RPMI7951 (cell line): ENCODE results near the gene ROS1. TPM values are rescaled to one million over a fixed set of nuclear protein-coding genes. Genes with fewer than 3 reads are reported as not detected.
"Not testable (repeated sequence)": the region's sequence is repeated elsewhere in the genome, so short reads cannot be mapped to it uniquely, and the experiment has no call there.

ENCODE experiments used
- DNase-seq: peaks from one replicate; pipeline ENCODE4 v3.0.0-alpha.2; 2012; ENCODE audit warnings: low read depth
- total RNA-seq: library from RNA; depleted of rRNA; stranded (reverse); fragments of >200 nt; shearing (Covaris generic); gene quantifications from 2 replicates; pipeline ENCODE4 v1.2.3, GENCODE V29; 2014; rRNA removed

ROS1 gene
- total RNA-seq = 0.36 and 0.49 TPM in 2 replicates

- no peak for DNase-seq
Observed at GRCh38 chr6:117425431-117426153, at the start of gene ROS1. Gene ROS1 (minus strand): TSS chr6:117425942. CDS start chr6:117425656, 286 bp downstream.

DNA sequence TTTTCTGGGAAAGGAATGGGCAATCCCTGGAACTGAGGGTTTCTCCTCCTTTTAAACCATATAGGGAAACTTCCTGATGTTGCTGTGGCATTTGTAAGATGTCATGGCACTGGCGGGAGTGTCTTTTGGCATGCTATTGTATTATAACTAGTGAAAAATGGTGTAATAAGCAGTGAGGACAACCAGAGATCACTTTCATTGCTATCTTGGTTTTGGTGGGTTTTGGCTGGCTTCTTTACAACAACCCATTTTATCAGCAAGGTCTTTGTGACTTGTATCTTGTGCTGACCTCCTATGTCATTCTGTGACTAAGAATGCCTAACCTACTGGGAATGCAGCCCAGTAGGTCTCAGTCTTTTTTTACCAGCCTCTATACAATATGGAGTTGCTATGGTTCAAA lies 47.7 kb upstream of the ROS1 start:
- DNase-seq = no peak

- DNase-seq = no peak
Observed at GRCh38 chr6:117472667-117473066, 46.9 kb upstream of the ROS1 start.

DNA sequence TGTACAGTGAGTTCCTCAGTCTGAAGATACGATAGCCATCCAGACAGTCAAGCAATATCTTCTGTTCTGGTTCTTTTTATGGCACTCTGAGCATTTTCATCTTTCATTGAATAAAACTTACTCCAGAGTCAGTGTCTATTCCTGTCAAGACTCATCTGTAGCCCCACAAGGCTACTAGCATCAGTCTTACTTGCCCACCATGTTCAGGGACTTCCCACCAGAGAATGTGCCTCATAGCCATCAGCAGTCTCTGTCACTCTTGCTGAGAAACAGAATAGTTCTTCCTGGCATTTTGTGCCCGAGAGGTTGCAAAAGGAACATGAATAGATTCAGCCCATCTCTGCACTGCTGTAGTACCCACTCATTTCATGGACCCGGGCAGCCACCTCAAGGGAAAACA lies 44.0 kb upstream of the ROS1 start:
- DNase-seq = no peak

DNA sequence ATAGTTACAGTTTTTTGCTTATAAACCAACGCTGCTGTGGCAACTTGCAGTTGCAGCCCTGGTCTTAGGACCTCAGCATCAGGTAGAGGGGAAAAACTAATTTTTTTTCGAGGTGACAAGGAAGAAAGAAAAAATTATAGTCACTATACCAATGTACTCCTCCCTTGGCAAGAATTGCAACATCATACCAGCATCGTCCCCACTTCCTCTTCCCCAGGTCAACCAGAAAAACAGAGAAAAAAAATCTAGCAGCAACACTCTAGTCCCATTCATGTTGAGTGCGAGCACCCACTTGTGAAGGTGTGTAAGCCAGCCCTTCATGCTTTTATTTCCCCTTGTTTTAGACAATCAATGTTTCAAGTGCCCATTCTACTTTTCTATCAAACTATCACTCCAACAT lies 43.6 kb upstream of the ROS1 start:
- no peak for DNase-seq

- DNase-seq = not testable (repeated sequence)
Observed at GRCh38 chr6:117468527-117468926, 42.8 kb upstream of the ROS1 start.

- DNase-seq = no peak
Observed at GRCh38 chr6:117467876-117468275, 42.1 kb upstream of the ROS1 start.

GRCh38 chr6:117465691-117466090 lies 39.9 kb upstream of the ROS1 start:
- DNase-seq = no peak

DNA sequence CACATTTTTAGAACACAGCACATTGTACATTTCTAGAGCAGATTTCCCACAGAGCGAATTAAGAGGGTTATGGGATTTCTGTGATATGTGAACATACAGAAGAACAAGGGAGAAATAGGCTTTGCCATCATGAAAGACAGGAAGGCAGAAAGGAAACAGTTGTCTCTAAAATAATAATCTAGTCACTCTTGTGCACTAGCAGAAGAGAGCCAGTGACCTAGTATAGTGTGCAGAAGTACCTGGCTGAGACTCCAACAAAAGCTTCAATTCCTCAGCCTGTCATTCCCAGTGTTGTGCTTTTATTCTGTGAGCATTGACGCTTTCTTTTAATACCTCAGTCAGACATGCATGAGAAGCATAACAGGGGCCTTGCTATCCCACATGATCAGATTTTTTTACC lies 39.0 kb upstream of the ROS1 start:
- DNase-seq = no peak

DNA sequence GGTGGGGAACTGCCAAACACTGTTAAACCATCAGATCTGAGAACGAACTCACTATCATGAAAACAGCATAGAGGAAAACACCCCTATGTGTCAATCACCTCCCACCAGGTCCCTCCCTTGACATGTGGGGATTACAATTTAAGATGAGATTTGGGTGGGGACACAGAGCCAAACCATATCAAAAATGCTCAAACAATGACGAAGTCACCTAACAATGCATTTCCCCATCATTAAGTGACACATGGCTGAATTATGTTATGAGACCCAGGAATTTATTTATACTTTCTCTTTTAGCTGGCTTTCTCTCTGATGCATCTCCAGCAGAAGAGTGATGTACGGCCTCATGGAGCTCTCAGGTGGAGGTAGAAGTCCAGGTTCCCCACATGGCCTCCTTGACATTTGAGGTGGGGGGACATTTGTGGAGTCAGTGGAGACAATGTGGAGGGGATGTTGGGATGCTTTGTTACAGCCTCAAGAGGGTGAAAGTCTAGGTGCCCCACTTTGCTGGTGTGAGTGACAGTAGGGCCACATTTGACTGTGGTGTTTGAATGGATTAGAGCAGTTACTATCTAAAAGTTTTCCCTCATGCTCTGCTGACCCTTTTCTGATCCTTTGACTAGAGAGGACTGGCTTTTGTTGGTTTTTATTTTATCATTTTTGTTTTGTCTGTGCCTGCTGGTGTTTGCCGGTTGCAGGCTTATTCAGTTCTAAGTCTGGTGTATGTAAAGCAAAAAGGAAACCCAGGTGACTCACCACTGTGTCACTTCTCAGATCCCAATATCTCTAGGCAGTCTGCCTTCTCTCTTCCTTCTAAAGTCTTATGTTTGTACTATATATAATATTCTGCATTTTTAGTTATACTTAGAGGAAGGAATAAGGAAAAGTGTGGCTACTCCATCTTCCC lies 38.3 kb upstream of the ROS1 start:
- peak; percentile 79 for DNase-seq

DNA sequence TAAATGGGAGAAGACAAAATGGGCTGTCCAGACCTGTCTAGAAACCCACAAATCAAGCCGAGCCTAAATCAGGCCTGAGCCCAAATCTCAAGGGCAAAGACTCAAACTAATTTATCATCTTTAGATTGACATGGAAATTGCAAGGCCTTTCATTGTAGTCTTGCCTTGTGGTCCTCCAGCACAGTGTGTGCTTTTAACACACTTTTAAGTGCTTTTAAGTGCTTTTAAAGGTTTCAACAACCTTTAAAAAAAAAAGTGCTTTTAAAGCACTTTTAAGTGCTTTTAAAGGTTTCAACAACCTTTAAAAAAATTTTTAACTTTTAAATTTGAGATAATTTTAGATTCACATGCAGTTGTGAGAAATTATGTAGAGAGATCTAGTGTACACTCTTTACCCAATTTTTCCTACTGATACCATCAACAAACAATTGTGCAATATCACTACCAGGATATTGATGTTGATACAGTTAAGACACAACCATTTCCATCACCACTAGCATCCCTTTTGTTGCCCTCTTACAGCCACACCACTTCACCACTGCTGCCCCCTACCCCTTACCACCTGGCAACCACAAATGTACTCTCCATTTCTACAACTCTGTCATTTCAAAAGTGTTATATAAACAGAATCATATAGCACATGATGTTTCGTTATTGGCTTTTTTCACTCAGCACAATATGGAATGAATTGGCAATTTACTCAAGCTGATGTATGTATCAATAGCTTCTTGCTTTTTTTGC lies 33.6 kb upstream of the ROS1 start:
- DNase-seq = no peak

GRCh38 chr6:117456998-117457397 lies 31.3 kb upstream of the ROS1 start:
- no peak for DNase-seq

DNA sequence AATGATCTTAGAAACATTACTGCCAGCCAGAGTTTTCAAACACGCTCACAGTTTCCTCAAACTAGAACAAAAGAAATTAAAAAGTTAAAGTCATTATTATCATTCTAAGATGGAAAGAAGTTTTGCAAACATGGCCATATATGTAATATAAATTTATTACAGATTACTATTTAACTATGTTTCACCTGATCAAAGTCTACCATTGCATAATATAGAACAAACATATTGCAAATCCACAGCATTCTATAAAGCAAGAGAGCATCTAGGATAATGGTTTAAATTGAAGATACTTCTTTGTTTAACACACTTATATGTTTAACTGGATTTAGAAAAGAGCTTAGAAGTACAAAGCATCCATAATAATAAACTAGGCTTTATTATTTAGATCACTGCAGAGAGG lies 30.5 kb upstream of the ROS1 start:
- no peak for DNase-seq

DNA sequence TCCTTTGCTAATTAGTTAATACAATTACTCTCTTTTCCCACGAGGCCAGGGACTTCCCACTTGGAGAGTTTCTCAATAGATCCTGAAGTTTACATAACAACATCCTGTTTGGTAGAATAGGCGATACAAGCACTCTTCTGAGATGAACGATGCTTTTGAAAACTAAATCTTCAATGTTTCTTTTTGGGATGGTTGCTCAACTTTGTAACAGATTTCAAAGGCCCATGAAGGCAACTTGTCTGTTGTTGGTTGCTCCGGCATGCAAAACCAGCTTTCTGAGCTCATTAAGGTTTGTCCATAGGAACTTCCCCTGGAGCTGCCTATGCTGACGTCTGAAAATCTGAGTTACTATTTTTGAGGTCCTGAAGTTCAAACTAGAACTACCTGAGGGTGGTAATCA lies 25.9 kb upstream of the ROS1 start:
- no peak for DNase-seq

DNA sequence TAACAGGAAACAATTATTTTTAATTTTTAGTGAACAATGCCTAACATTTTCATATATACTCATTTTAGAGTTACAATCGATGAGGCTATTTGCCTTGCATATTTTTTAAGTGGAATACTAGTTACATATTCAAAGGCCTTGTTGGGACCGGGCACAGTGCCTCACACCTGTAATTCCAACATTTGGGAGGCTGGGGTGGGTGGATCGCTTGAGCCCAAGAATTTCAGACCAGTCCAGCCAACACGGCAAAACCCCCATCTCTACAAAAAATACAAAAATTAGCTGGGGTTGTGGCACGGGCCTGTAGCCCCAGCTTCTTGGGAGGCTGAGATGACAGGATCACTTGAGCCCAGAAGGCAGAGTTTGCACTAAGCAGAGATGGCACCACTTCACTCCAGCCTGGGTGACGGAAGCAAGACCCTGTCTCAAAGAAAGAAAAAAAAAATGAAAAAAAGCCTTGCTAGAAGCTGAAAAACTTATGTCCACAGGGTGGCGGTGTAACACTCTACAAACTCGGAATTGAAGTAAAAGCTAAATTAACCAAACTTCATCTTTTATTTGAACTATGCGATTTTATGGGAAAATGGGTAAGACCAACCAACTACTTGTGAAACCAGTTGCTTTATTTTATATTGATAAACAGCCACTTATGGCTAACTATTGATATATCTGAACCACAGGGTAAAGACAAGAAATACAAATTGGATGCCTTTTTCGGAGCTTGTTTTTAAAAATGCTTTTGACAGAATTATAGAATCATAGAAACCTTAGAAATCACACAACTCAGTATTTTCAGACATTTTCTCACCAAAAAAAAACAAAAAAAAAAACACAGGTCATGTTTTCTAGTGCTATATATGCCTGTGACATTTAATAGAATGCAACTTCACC lies 24.1 kb upstream of the ROS1 start:
- DNase-seq = peak; percentile 75

DNA sequence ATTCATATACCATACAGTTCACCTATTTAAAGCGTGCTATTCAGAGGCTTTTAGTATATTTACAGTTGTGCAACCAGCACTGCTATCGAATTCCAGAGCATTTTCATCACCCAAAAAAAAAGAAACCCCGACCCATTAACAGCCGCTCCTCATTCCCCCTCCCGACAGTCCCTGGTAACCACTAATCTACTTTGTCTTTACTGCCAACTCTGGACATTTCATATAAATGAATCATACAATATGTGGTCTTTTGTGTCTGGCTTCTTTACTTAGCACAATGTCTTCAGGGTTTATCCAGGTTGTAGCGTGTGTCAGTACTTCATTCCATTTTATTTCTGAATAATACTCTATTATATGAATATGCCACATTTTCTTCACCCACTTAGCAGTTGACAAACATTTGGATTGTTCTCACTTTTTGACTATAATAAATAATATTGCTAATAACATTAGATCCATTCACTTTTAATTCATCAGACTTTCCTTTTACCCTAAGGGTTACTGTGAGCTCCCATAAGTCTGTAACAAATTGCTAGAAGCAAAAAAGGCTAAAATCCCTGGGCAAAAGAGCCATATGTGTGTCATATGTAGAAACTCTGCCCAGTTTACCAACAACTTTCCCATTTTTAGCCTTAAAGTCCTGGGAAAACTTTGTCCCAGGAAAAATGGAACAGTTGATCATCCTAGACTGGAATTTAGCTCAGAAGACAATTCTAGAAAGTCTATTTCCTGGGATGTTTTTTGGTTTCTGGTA lies 23.2 kb upstream of the ROS1 start:
- peak; percentile 93 for DNase-seq

DNA sequence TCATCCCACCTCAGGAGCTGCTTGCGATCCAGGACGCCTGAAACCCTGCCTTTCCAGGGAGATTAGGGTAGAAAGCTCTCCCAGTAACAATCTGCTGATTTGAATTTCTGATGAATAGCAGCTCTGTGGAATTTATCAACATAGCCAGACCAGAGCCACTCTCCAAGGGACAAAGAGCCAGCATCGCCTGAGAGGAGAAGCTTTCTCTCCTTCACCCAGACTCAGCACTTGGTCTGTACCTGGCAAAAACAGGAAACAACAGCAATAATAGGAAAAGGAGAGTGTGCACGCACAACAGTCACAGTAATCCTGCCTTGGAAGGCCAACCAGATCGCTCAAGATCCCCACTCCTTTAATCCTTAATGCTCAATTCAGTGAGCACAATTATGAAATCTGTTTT lies 22.3 kb upstream of the ROS1 start:
- no peak for DNase-seq

DNA sequence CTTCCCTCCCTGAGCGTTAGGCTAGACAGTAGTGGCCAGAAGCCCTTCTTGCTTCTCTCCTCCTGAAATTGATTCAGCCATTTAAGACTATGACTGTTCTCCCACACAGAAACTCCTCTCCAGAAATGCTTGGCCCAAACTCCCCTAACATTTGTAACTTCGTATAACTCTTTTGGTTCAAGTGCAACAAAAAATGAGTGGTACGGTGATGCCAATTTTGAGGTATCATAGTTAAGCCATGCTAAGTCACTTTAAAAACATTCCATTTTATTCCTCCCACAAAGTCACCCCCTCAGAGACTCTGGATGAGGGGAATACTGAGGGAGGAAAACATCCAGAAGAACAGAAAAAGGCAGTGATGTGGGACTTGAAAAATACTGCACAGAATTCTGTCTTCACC lies 21.1 kb upstream of the ROS1 start:
- DNase-seq = no peak

GRCh38 chr6:117444600-117444999 lies 18.9 kb upstream of the ROS1 start:
- DNase-seq = no peak

GRCh38 chr6:117442313-117442712 lies 16.6 kb upstream of the ROS1 start:
- not testable (repeated sequence) for DNase-seq
